Pancreas (tissue), 10 donors: ENCODE results near the gene ATP9A. TPM values are rescaled to one million over a fixed set of nuclear protein-coding genes. Genes with fewer than 3 reads are reported as not detected.
"Not testable (repeated sequence)": the region's sequence is repeated elsewhere in the genome, so short reads cannot be mapped to it uniquely, and the experiment has no call there.

Experiments used
- ATAC-seq, 4 donors: fragments of 200-7000 bp; cut with Tn5 transposase; one replicate each; pipeline versions ENCODE4 v1.8.0 to v1.9.1; 2020; ENCODE audit warnings: mild to moderate bottlenecking in 4 of 4, moderate library complexity in 4 of 4
- DNase-seq, 6 donors: peaks; one replicate each; pipeline ENCODE4 v3.0.0-alpha.2; 2020
- FAIRE-seq: peaks from 2 replicates; lab custom pipeline; 2012; peaks lifted over from hg19 to GRCh38; lab: Jason Lieb, UNC
- H3K27ac ChIP-seq, 4 donors: fragments of 200-600 bp; sonication (generic); 1 replicate in 3 of 4; 2 replicates in 1 of 4; pipeline versions ENCODE4 v1.5.0 to v1.8.0; 2020
- H3K27me3 ChIP-seq, 4 donors: fragments of 200-600 bp; one replicate each; pipeline ENCODE4 v1.8.0; 2021
- H3K36me3 ChIP-seq, 3 donors: fragments of 200-600 bp; sonication (generic) in 1 of 3; one replicate each; pipeline versions ENCODE4 v1.5.0 to v1.8.0; 2020 to 2021
- H3K4me1 ChIP-seq, 3 donors: fragments of 200-600 bp; one replicate each; pipeline ENCODE4 v1.8.0; 2021
- H3K4me3 ChIP-seq, 4 donors: fragments of 200-600 bp; sonication (generic) in 2 of 4; one replicate each; pipeline versions ENCODE4 v1.5.0 to v1.8.0; 2020 to 2021
- H3K9me3 ChIP-seq, 4 donors: fragments of 200-600 bp; one replicate each; pipeline ENCODE4 v1.8.0; 2021
- WGBS, 2 donors: extraction: QIAGEN DNeasy Blood & Tissue Kit; methylation state at CpG; one replicate each; pipeline ENCODE4 v1.1.7; 2013; 5-methylcytosine and 5-hydroxymethylcytosine counted together
- intact Hi-C, 3 donors: fragments of 100-400 bp; cut with DNase I; formaldehyde crosslinking; loops; one replicate each; pipeline versions ENCODE4 v1.11.1 to v1.14.2; 2022
- polyA plus RNA-seq, 2 donors: library from polyadenylated mRNA; stranded (reverse); fragments of 200-250 nt; gene quantifications; one replicate each; pipeline ENCODE4 v1.2.3, GENCODE V29; 2013
- total RNA-seq, 6 donors: library from RNA; stranded (reverse); fragmentation: NEBNext Ultra II Directional in 4 of 6; extraction: Animal tissue kit (Norgen Biotek cat#: 25700) in 4 of 6; gene quantifications; one replicate each; pipeline versions ENCODE4 v1.2.1 to v1.2.4, GENCODE V29; 2021 to 2023
- TF ChIP-seq, protein P1 (sequence below), 4 donors: fragments of 200-600 bp; sonication (generic) in 3 of 4; IDR thresholded peaks; one replicate each; pipeline versions ENCODE4 v1.5.0 to v1.8.0; 2021; ENCODE audit warnings: antibody characterized with exemption in 4 of 4
- donor health status: healthy with polysubstance abuse.
- donor health status: DM: no; HTN: no; CAD: no; lungs with moderate emphysema.
- donor health status: DM: no; HTN: no; CAD: no.
- donor health status: control.
- donor health status: control.
- donor health status: Bipolar disorder and iron deficiency.
- donor health status: DM: yes; HTN: yes; CAD: no.
- donor health status: DM: no; HTN: no; CAD: no.
- donor health status: DM: no; HTN: no; CAD: no.
- donor health status: DM: yes; HTN: yes; CAD: no.

ATP9A gene
- total and polyA plus RNA-seq, 8 donors = 5.8 to 41.0 (median 20.0) TPM

- TF ChIP-seq, protein P1, sequence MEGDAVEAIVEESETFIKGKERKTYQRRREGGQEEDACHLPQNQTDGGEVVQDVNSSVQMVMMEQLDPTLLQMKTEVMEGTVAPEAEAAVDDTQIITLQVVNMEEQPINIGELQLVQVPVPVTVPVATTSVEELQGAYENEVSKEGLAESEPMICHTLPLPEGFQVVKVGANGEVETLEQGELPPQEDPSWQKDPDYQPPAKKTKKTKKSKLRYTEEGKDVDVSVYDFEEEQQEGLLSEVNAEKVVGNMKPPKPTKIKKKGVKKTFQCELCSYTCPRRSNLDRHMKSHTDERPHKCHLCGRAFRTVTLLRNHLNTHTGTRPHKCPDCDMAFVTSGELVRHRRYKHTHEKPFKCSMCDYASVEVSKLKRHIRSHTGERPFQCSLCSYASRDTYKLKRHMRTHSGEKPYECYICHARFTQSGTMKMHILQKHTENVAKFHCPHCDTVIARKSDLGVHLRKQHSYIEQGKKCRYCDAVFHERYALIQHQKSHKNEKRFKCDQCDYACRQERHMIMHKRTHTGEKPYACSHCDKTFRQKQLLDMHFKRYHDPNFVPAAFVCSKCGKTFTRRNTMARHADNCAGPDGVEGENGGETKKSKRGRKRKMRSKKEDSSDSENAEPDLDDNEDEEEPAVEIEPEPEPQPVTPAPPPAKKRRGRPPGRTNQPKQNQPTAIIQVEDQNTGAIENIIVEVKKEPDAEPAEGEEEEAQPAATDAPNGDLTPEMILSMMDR (IDR thresholded peaks at IDR 0.05) = no peak
- no peak overlapping the region for H3K27ac ChIP-seq
- no peak for ATAC-seq
- intact Hi-C loops = no loop called here
- H3K36me3 ChIP-seq = no peaks in the 10 kb centered on the region
- 85 to 93% methylated on average over 4 of the region's 4 CpGs for WGBS, 2 donors
- peaks cover 5 to 22% (median 7%) of the 10 kb centered on the region in 3 donors for H3K4me1 ChIP-seq
- no peaks in the 10 kb centered on the region for H3K27me3 ChIP-seq
- DNase-seq = no peak
- no peak for FAIRE-seq
- no peak overlapping the region for H3K4me3 ChIP-seq
- no peaks in the 10 kb centered on the region for H3K9me3 ChIP-seq
These were observed 28.4 kb downstream of the ATP9A start for GRCh38 chr20:51739722-51740249.

- WGBS, 2 donors = 91 to 93% methylated on average over 12 of the region's 12 CpGs
- ATAC-seq = peak in 2 of 4 donors; percentile 12 to 14
- FAIRE-seq = no peak
- no peak for DNase-seq
- intact Hi-C loops = no loop called here
- TF ChIP-seq, protein P1 (IDR thresholded peaks at IDR 0.05) = no peak
- no peaks in the 10 kb centered on the region for H3K27me3 ChIP-seq
- no peaks in the 10 kb centered on the region for H3K9me3 ChIP-seq
- H3K36me3 ChIP-seq = no peaks in the 10 kb centered on the region
- H3K4me1 ChIP-seq = peaks cover 3 to 17% (median 3%) of the 10 kb centered on the region in 3 donors
- no peak overlapping the region for H3K27ac ChIP-seq
- no peak overlapping the region for H3K4me3 ChIP-seq
These were observed 29.2 kb downstream of the ATP9A start for GRCh38 chr20:51738877-51739447.

- 95% methylated on average over 15 of the region's 15 CpGs for WGBS, 2 donors
- H3K4me3 ChIP-seq, H3K36me3 ChIP-seq, H3K27ac ChIP-seq, intact Hi-C loops, DNase-seq, ATAC-seq, H3K27me3 ChIP-seq, FAIRE-seq, H3K9me3 ChIP-seq: not testable (repeated sequence)
- peaks cover 0 to 15% (median 0%) of the 10 kb centered on the region in 3 donors for H3K4me1 ChIP-seq
These were observed 29.9 kb downstream of the ATP9A start for GRCh38 chr20:51738261-51738660.

GRCh38 chr20:51736947-51737346, 31.2 kb downstream of the ATP9A start:
- H3K27ac ChIP-seq = no peak overlapping the region

GRCh38 chr20:51735728-51736600, 32.2 kb downstream of the ATP9A start:
- Histone ChIP-seq H3K27me3 (no peaks in the 10 kb centered on the region), H3K4me1 (no peaks in the 10 kb centered on the region), H3K36me3 (no peaks in the 10 kb centered on the region), H3K4me3 (no peak overlapping the region), H3K9me3 (no peaks in the 10 kb centered on the region), H3K27ac (no peak overlapping the region)
- peak in 3 of 4 donors; percentile 5 to 32 (median 24) for ATAC-seq
- TF ChIP-seq, protein P1 (IDR thresholded peaks at IDR 0.05) = no peak
- no peak for DNase-seq
- WGBS, 2 donors = 80% methylated on average over 11 of the region's 11 CpGs
- FAIRE-seq = no peak
- intact Hi-C loops = no loop called here

More at GRCh38 chr20:51736947-51737346, 31.2 kb downstream of the ATP9A start:
- Histone ChIP-seq H3K9me3 (no peaks in the 10 kb centered on the region), H3K4me3 (no peak overlapping the region), H3K36me3 (no peaks in the 10 kb centered on the region), H3K27me3 (no peaks in the 10 kb centered on the region), H3K4me1 (peaks cover 0 to 1% (median 0%) of the 10 kb centered on the region in 3 donors)
- TF ChIP-seq, protein P1 (IDR thresholded peaks at IDR 0.05) = no peak
- intact Hi-C loops = no loop called here
- ATAC-seq (no peak), DNase-seq (no peak), FAIRE-seq (no peak)
- 66 to 72% methylated on average over 5 of the region's 5 CpGs for WGBS, 2 donors
